HepG2 (cell line): Measurements from ENCODE around the gene SLC17A9. TPM values are rescaled to one million over a fixed set of nuclear protein-coding genes. Genes with fewer than 3 reads are reported as not detected.

Source experiments
- CBFB ChIP-seq: sonication (generic); formaldehyde crosslinking; IDR thresholded peaks from 2 replicates; pipeline ENCODE4 v1.4.0; 2020; ENCODE audit warnings: missing genetic modification reagents
- HOXA9 ChIP-seq: sonication (generic); formaldehyde crosslinking; IDR thresholded peaks from 2 replicates; pipeline ENCODE4 v1.8.1; 2022; ENCODE audit warnings: missing genetic modification reagents, mild to moderate bottlenecking, moderate library complexity, borderline replicate concordance
- KDM4B ChIP-seq: sonication (generic); formaldehyde crosslinking; IDR thresholded peaks from 2 replicates; pipeline ENCODE4 v1.4.0; 2020; ENCODE audit warnings: missing genetic modification reagents
- KLF12 ChIP-seq: sonication (generic); formaldehyde crosslinking; IDR thresholded peaks from 2 replicates; pipeline ENCODE4 v1.4.0; 2020; ENCODE audit warnings: missing genetic modification reagents, borderline replicate concordance
- MIXL1 ChIP-seq: IDR thresholded peaks from 2 replicates; pipeline ENCODE4 v1.6.1; 2016
- ZKSCAN8 ChIP-seq: IDR thresholded peaks from 2 replicates; pipeline ENCODE4 v1.6.1; 2016; ENCODE audit warnings: borderline replicate concordance, missing genetic modification reagents, missing compliant biosample characterization
- ZNF12 ChIP-seq: sonication (generic); formaldehyde crosslinking; IDR thresholded peaks from 2 replicates; pipeline ENCODE4 v1.5.0; 2020; ENCODE audit warnings: missing genetic modification reagents
- ZNF256 ChIP-seq: sonication (generic); formaldehyde crosslinking; conservative IDR thresholded peaks from 2 replicates; pipeline ENCODE4 v1.4.0; 2020; ENCODE audit warnings: missing genetic modification reagents
- ZNF572 ChIP-seq: sonication (generic); formaldehyde crosslinking; IDR thresholded peaks from 2 replicates; pipeline ENCODE4 v1.5.1; 2020; ENCODE audit warnings: mild to moderate bottlenecking, missing genetic modification reagents
- ZNF749 ChIP-seq: sonication (generic); formaldehyde crosslinking; IDR thresholded peaks from 2 replicates; pipeline ENCODE4 v1.8.0; 2022; ENCODE audit warnings: mild to moderate bottlenecking, missing genetic modification reagents, moderate library complexity, borderline replicate concordance
- ZNF782 ChIP-seq: sonication (generic); formaldehyde crosslinking; IDR thresholded peaks from 2 replicates; pipeline ENCODE4 v1.4.0; 2020; ENCODE audit warnings: missing genetic modification reagents, mild to moderate bottlenecking, borderline replicate concordance
- ZNF841 ChIP-seq: sonication (generic); formaldehyde crosslinking; IDR thresholded peaks from 2 replicates; pipeline ENCODE4 v1.8.1; 2023; ENCODE audit warnings: missing genetic modification reagents, borderline replicate concordance
- ZNF878 ChIP-seq: sonication (generic); formaldehyde crosslinking; IDR thresholded peaks from 2 replicates; pipeline ENCODE4 v1.8.1; 2023; ENCODE audit warnings: mild to moderate bottlenecking, missing genetic modification reagents, moderate library complexity
- ZSCAN20 ChIP-seq: sonication (generic); formaldehyde crosslinking; IDR thresholded peaks from 2 replicates; pipeline ENCODE4 v1.4.0; 2020; ENCODE audit warnings: missing genetic modification reagents, mild to moderate bottlenecking, borderline replicate concordance
- ZSCAN29 ChIP-seq: sonication (generic); formaldehyde crosslinking; conservative IDR thresholded peaks from 2 replicates; pipeline ENCODE4 v1.4.0; 2020; ENCODE audit warnings: mild to moderate bottlenecking, missing genetic modification reagents
- polyA plus RNA-seq, 8 experiments: library from polyadenylated mRNA; depleted of rRNA in 3 of 8; stranded (reverse) in 7 of 8; unstranded in 1 of 8; fragments of >200 nt; fragmentation: Illumina TruSeq in 4 of 8; extraction: Trizol in 4 of 8; gene quantifications; 2 replicates each; pipeline versions ENCODE4 v1.2.1 to v1.2.3, GENCODE V29; 2011 to 2016; ENCODE audit warnings: low read depth in 4 of 8, missing spikeins in 1 of 8, mixed read lengths in 1 of 8; ENCODE audit not compliant: insufficient read depth in 1 of 8
- total RNA-seq, 5 experiments: library from RNA; depleted of rRNA; stranded (reverse); fragments of >200 nt; fragmentation: Illumina TruSeq; extraction: Trizol; gene quantifications; 2 replicates each; pipeline ENCODE4 v1.2.3, GENCODE V29; 2016; ENCODE audit warnings: low read depth in 1 of 5
- TF ChIP-seq, protein P1 (sequence below): sonication (generic); formaldehyde crosslinking; IDR thresholded peaks from 2 replicates; pipeline ENCODE4 v1.5.1; 2020; ENCODE audit warnings: missing genetic modification reagents, mild to moderate bottlenecking, borderline replicate concordance
- TF ChIP-seq, protein P2 (sequence below): sonication (generic); formaldehyde crosslinking; IDR thresholded peaks from 2 replicates; pipeline ENCODE4 v1.5.1; 2020; ENCODE audit warnings: mild to moderate bottlenecking, missing genetic modification reagents, borderline replicate concordance
- TF ChIP-seq, protein P3 (sequence below): sonication (generic); formaldehyde crosslinking; IDR thresholded peaks from 2 replicates; pipeline ENCODE4 v1.5.0; 2020; ENCODE audit warnings: mild to moderate bottlenecking, missing genetic modification reagents, moderate library complexity

SLC17A9 gene
- total and polyA plus RNA-seq, 2 of the 13 experiments (the other 11 are each of a cell fraction or from before 2014, with no cell fraction given), result 110 to 191 TPM

DNA sequence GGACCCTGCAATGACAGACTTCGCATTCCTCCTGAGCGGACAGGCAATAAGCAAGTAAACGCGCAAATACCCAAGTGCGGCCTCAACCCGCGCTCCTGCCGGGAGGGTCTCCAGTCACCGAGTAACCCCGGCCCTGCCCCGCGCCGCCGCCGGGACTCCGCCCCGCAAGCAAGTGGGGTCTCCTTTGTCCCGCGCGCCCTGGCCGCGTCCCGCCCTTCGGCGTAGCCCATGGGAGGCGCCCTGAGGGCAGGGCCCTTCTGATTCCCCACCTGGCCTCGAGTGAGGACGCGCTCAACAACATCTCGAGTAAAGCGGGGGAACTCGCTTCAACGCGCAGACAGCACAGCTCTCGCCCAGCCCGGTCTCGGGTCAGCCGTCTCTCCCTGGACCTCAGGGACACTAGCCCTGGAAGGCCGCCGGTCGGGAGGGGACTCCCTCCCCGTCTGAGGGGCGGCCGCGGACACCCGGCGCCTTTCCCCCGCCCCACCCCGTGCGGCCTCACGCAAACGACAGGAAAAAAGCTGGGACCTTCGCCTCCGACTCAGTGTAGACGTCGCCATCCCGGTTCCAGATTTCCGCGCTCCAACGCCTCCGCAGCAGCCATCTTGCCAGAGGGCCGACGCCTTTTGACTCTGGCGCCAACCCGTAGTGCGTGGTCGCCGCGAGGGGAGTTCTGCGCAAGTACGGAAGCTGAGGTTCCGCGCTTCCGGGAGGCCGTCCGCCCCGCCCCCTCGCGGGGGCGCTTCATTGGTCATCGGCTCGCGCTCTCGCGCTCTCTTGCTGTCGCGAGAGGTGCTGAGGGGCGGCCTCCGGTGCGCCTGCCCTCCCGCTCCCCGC lies 15.0 kb upstream of the SLC17A9 start (continued):
- TF ChIP-seq ZNF749, result peak; percentile 92
- TF ChIP-seq, protein P1, sequence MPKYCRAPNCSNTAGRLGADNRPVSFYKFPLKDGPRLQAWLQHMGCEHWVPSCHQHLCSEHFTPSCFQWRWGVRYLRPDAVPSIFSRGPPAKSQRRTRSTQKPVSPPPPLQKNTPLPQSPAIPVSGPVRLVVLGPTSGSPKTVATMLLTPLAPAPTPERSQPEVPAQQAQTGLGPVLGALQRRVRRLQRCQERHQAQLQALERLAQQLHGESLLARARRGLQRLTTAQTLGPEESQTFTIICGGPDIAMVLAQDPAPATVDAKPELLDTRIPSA (CRISPR knock-in tag), result no peak; the same call in 1 of the 2 replicates
- TF ChIP-seq ZKSCAN8 (CRISPR knock-in tag), result peak; percentile 83; the same call in 1 of the 2 replicates
- TF ChIP-seq MIXL1 (CRISPR knock-in tag), result peak; percentile 79
- peak; percentile 73; the same call in 1 of the 2 replicates for TF ChIP-seq ZNF12 (CRISPR knock-in tag)
- TF ChIP-seq, protein P2, sequence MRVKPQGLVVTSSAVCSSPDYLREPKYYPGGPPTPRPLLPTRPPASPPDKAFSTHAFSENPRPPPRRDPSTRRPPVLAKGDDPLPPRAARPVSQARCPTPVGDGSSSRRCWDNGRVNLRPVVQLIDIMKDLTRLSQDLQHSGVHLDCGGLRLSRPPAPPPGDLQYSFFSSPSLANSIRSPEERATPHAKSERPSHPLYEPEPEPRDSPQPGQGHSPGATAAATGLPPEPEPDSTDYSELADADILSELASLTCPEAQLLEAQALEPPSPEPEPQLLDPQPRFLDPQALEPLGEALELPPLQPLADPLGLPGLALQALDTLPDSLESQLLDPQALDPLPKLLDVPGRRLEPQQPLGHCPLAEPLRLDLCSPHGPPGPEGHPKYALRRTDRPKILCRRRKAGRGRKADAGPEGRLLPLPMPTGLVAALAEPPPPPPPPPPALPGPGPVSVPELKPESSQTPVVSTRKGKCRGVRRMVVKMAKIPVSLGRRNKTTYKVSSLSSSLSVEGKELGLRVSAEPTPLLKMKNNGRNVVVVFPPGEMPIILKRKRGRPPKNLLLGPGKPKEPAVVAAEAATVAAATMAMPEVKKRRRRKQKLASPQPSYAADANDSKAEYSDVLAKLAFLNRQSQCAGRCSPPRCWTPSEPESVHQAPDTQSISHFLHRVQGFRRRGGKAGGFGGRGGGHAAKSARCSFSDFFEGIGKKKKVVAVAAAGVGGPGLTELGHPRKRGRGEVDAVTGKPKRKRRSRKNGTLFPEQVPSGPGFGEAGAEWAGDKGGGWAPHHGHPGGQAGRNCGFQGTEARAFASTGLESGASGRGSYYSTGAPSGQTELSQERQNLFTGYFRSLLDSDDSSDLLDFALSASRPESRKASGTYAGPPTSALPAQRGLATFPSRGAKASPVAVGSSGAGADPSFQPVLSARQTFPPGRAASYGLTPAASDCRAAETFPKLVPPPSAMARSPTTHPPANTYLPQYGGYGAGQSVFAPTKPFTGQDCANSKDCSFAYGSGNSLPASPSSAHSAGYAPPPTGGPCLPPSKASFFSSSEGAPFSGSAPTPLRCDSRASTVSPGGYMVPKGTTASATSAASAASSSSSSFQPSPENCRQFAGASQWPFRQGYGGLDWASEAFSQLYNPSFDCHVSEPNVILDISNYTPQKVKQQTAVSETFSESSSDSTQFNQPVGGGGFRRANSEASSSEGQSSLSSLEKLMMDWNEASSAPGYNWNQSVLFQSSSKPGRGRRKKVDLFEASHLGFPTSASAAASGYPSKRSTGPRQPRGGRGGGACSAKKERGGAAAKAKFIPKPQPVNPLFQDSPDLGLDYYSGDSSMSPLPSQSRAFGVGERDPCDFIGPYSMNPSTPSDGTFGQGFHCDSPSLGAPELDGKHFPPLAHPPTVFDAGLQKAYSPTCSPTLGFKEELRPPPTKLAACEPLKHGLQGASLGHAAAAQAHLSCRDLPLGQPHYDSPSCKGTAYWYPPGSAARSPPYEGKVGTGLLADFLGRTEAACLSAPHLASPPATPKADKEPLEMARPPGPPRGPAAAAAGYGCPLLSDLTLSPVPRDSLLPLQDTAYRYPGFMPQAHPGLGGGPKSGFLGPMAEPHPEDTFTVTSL (CRISPR knock-in tag), result 0 out of 2 replicates have a peak, but pooled peaks have one; percentile 35
- TF ChIP-seq ZNF878, result peak; percentile 79; the same call in 1 of the 2 replicates
- TF ChIP-seq ZSCAN20 (CRISPR knock-in tag), result peak; percentile 79; the same call in 1 of the 2 replicates
- TF ChIP-seq HOXA9, result no peak; the same call in 1 of the 2 replicates
- peak; percentile 76; the same call in 1 of the 2 replicates for TF ChIP-seq ZNF841 (CRISPR knock-in tag)
- peak; percentile 99; the same call in 1 of the 2 replicates for TF ChIP-seq ZNF782 (CRISPR knock-in tag)
- peak; percentile 95 for TF ChIP-seq ZSCAN29 (CRISPR knock-in tag)
- TF ChIP-seq CBFB, result peak; percentile 89; the same call in 1 of the 2 replicates
- TF ChIP-seq ZNF256 (CRISPR knock-in tag), result peak; percentile 91; the same call in 1 of the 2 replicates
- TF ChIP-seq, protein P3, sequence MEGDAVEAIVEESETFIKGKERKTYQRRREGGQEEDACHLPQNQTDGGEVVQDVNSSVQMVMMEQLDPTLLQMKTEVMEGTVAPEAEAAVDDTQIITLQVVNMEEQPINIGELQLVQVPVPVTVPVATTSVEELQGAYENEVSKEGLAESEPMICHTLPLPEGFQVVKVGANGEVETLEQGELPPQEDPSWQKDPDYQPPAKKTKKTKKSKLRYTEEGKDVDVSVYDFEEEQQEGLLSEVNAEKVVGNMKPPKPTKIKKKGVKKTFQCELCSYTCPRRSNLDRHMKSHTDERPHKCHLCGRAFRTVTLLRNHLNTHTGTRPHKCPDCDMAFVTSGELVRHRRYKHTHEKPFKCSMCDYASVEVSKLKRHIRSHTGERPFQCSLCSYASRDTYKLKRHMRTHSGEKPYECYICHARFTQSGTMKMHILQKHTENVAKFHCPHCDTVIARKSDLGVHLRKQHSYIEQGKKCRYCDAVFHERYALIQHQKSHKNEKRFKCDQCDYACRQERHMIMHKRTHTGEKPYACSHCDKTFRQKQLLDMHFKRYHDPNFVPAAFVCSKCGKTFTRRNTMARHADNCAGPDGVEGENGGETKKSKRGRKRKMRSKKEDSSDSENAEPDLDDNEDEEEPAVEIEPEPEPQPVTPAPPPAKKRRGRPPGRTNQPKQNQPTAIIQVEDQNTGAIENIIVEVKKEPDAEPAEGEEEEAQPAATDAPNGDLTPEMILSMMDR (CRISPR knock-in tag), result peak; percentile 42
- TF ChIP-seq ZNF572, result peak; percentile 15; the same call in 1 of the 2 replicates
- TF ChIP-seq KLF12 (CRISPR knock-in tag), result peak; percentile 93
- TF ChIP-seq KDM4B (CRISPR knock-in tag), result no peak; the same call in 1 of the 2 replicates
